Measurements from ENCODE around the gene NLRP10. TPM values are rescaled to one million over a fixed set of nuclear protein-coding genes. Genes with fewer than 3 reads are reported as not detected.

Gene NLRP10
- total RNA-seq, 2 experiments from 2014 or later: not detected

GRCh38 chr11:7931168-7931567 is 34.1 kb downstream of the NLRP10 start, which contains the start of gene OR10A6:
Gene OR10A6, minus strand, starts transcription at chr11:7931268. Its CDS starts 2,606 bp downstream, at chr11:7928662.
- no peaks in the 10 kb centered on the region for H3K36me3 Mint-ChIP-seq (ENCODE audit: low read depth)
- H3K27me3 Mint-ChIP-seq (ENCODE audit: low read depth): peaks cover 38% of the 10 kb centered on the region
- no peaks in the 10 kb centered on the region for H3K4me1 Mint-ChIP-seq (ENCODE audit: low read depth)
- intact Hi-C loops (cut with micrococcal nuclease): no loop called here
- H3K4me3 Mint-ChIP-seq: no peak within 1 kb of the TSS
- no peak for DNase-seq
- no peak within 1 kb of the TSS for H3K27ac Mint-ChIP-seq
- CTCF ChIA-PET: no interaction called here
- no peaks in the 10 kb centered on the region for H3K9me3 Mint-ChIP-seq

GRCh38 chr11:7927635-7928034 is 37.6 kb downstream of the NLRP10 start:
- no peak for DNase-seq
- H3K4me3 Mint-ChIP-seq: no peak overlapping the region
- no peak overlapping the region for H3K27ac Mint-ChIP-seq
- H3K27me3 Mint-ChIP-seq (ENCODE audit: low read depth): peaks cover 35% of the 10 kb centered on the region
- H3K36me3 Mint-ChIP-seq (ENCODE audit: low read depth): no peaks in the 10 kb centered on the region
- no peaks in the 10 kb centered on the region for H3K9me3 Mint-ChIP-seq
- intact Hi-C loops (cut with micrococcal nuclease): no loop called here
- H3K4me1 Mint-ChIP-seq (ENCODE audit: low read depth): no peaks in the 10 kb centered on the region
- CTCF ChIA-PET: no interaction called here

DNA sequence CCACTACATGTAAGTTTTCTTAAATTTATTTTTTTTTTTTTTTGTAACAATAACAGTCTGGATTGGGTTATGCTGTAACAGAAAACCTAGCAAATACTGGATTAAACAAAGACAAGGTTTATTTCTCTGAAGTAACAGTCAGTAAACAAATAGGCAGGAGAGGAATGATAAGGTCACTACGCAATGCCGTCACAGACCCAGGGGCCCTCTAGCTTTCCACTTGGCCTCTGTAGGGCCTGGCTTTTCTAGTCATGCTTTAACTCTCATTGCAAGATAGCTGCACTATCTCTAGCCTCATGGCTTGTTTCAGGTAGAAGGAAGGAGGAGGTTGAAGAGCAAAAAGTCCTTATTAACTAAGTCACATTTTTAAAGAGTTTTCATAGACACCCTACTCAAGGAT is 40.7 kb downstream of the NLRP10 start:
- intact Hi-C loops (cut with micrococcal nuclease): no loop called here
- Mint-ChIP-seq H3K4me3 (no peak overlapping the region), H3K27me3 (ENCODE audit: low read depth) (peaks cover 18% of the 10 kb centered on the region), H3K4me1 (ENCODE audit: low read depth) (no peaks in the 10 kb centered on the region), H3K36me3 (ENCODE audit: low read depth) (no peaks in the 10 kb centered on the region), H3K9me3 (no peaks in the 10 kb centered on the region), H3K27ac (no peak overlapping the region)
- no peak for DNase-seq
- CTCF ChIA-PET: interaction anchor here (0.8 kb wide), 1 partner anchor 175 kb away, joined by 3 read pairs; no protein-coding TSS in a partner anchor

DNA sequence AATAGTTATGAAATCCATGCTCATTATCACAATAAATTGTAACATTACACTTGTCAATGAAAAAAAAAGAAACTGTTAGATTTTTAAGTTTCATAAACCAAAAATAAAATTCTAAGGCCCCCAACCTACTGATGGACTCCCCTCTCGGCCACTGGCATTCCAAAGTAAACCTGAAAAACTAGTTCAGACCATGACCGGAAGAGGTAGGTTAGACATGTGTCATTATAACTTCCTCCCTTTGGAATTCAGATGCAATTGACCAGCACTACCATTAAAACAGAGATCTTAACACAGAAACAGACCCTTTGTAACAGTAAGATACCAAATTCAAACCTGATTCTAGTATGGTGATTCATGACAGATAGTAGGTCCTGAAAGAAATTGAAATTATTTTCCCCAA is 47.1 kb downstream of the NLRP10 start:
- H3K27ac Mint-ChIP-seq: no peak overlapping the region

More for the DNA sequence above, 47.1 kb downstream of the NLRP10 start:
- CTCF ChIA-PET: no interaction called here
- no peak for DNase-seq
- Mint-ChIP-seq H3K9me3 (no peaks in the 10 kb centered on the region), H3K4me3 (no peak overlapping the region), H3K36me3 (ENCODE audit: low read depth) (no peaks in the 10 kb centered on the region), H3K27me3 (ENCODE audit: low read depth) (peaks cover 2% of the 10 kb centered on the region), H3K4me1 (ENCODE audit: low read depth) (no peaks in the 10 kb centered on the region)
- intact Hi-C loops (cut with micrococcal nuclease): no loop called here

Other genes starting within 250 kb of the NLRP10 start
- not detected for gene OR5P2, start 168.5 kb downstream of the NLRP10 start, total RNA-seq
- gene OR5P3, start 134.6 kb downstream of the NLRP10 start, total RNA-seq: not detected
- not detected for gene OR10A6, start 34.2 kb downstream of the NLRP10 start, total RNA-seq
- not detected for gene OR10A3, start 23.7 kb downstream of the NLRP10 start, total RNA-seq
- 100 to 1,000 TPM; 365 to 380 TPM for gene EIF3F, start 21.9 kb upstream of the NLRP10 start, total RNA-seq
- under 1 TPM; 0.67 to 0.69 TPM for gene TUB, start 115.8 kb upstream of the NLRP10 start, total RNA-seq
- gene RIC3, start 203.6 kb upstream of the NLRP10 start, total RNA-seq: 1 to 10 TPM; 6.3 to 6.8 TPM

All from activated naive CD4-positive, alpha-beta T cell treated with anti-CD3 and anti-CD28 coated beads for 36 hours (primary cell).